K562 (cell line): ENCODE data around the gene CCR9. TPM values are rescaled to one million over a fixed set of nuclear protein-coding genes. Genes with fewer than 3 reads are reported as not detected.

Source experiments
- HBP1 ChIP-seq: fragments of 450-650 bp; formaldehyde crosslinking; IDR thresholded peaks from 2 replicates; pipeline ENCODE4 v1.4.0; 2022; ENCODE audit warnings: missing genetic modification characterization
- MITF ChIP-seq: IDR thresholded peaks from 2 replicates; pipeline ENCODE4 v1.6.1; 2014; ENCODE audit warnings: antibody characterized with exemption
- NONO ChIP-seq, 2 experiments: fragments of 200-400 bp in 1 of 2; fragments of 450-650 bp in 1 of 2; formaldehyde crosslinking in 1 of 2; IDR thresholded peaks; 2 replicates each; pipeline ENCODE4 v1.6.1; 2017; ENCODE audit warnings: low read depth in 2 of 2, mild to moderate bottlenecking in 2 of 2, moderate library complexity in 2 of 2, low read length in 1 of 2
- NRF1 ChIP-seq, 2 experiments: fragments of 450-650 bp; IDR thresholded peaks in 1 of 2; conservative IDR thresholded peaks in 1 of 2; 2 replicates each; pipeline ENCODE4 v1.6.1; 2014; ENCODE audit warnings: mild to moderate bottlenecking in 2 of 2
- RBM25 ChIP-seq: fragments of 200-400 bp; formaldehyde crosslinking; IDR thresholded peaks from 2 replicates; pipeline ENCODE4 v1.6.1; 2018; ENCODE audit warnings: low read length, low read depth, moderate library complexity; ENCODE audit not compliant: severe bottlenecking
- SMAD2 ChIP-seq: fragments of 150-350 bp; IDR thresholded peaks from 2 replicates; pipeline ENCODE4 v1.6.1; 2014; ENCODE audit warnings: low read depth, mild to moderate bottlenecking, low read length
- TFE3 ChIP-seq: fragments of 450-650 bp; formaldehyde crosslinking; IDR thresholded peaks from 2 replicates; pipeline ENCODE4 v1.4.0; 2020; ENCODE audit warnings: mild to moderate bottlenecking, mixed read lengths
- XRCC4 ChIP-seq: IDR thresholded peaks from one replicate; pipeline ENCODE4 v1.6.1; 2011; ENCODE audit not compliant: insufficient read depth, insufficient read length; ENCODE audit errors: extremely low read depth
- ZBTB40 ChIP-seq, 2 experiments: fragments of 450-650 bp in 1 of 2; sonication (generic) in 1 of 2; formaldehyde crosslinking in 1 of 2; IDR thresholded peaks; 2 replicates each; pipeline versions ENCODE4 v1.7.1 to v1.9.0; 2016 to 2022; ENCODE audit warnings: inconsistent platforms in 1 of 2, mild to moderate bottlenecking in 1 of 2, missing genetic modification reagents in 1 of 2
- ZNF280B ChIP-seq: fragments of 250-450 bp; sonication (Bioruptor Pico); IDR thresholded peaks from 2 replicates; pipeline ENCODE4 v1.5.1; 2021; ENCODE audit warnings: mild to moderate bottlenecking
- polyA plus RNA-seq, 8 experiments: library from polyadenylated mRNA; depleted of rRNA in 4 of 8; stranded (reverse) in 5 of 8; unstranded in 3 of 8; fragments of >200 nt; fragmentation: Nextera tagmentation in 2 of 8; fragmentation: Illumina TruSeq in 1 of 8; extraction: Ambion mirVana in 2 of 8; extraction: Trizol in 1 of 8; gene quantifications; 2 replicates each; pipeline versions ENCODE4 v1.2.1 to v1.2.3, GENCODE V29; 2011 to 2014; ENCODE audit warnings: inconsistent platforms in 1 of 8, missing spikeins in 1 of 8
- total RNA-seq, 7 experiments: library from RNA; depleted of rRNA in 6 of 7; stranded (reverse); fragments of >200 nt in 6 of 7; fragmentation: Illumina TruSeq in 2 of 7; extraction: Trizol in 2 of 7; gene quantifications; 2 replicates each; pipeline versions ENCODE4 v1.2.1 to v1.2.3, GENCODE V29; 2011 to 2021; ENCODE audit warnings: low replicate concordance in 1 of 7

Gene CCR9
- total and polyA plus RNA-seq, 9 of the 15 experiments (the other 6 are each of a cell fraction or from before 2014, with no cell fraction given) = not detected

- TF ChIP-seq ZBTB40 (IDR thresholded peaks at IDR 0.05) = peak; percentile 97
- no peak for TF ChIP-seq ZBTB40 (CRISPR knock-in tag; IDR thresholded peaks at IDR 0.05)
- no peak for TF ChIP-seq XRCC4
- peak; percentile 66 for TF ChIP-seq RBM25
- TF ChIP-seq NRF1 (conservative IDR thresholded peaks at IDR 0.05 in 1 of 2, IDR thresholded peaks at IDR 0.05 in 1 of 2) = peak; percentile 86 to 89
- no peak for TF ChIP-seq SMAD2
- no peak for TF ChIP-seq ZNF280B (CRISPR knock-in tag)
- no peak for TF ChIP-seq HBP1
- peak; percentile 60; the same call in 1 of the 2 replicates for TF ChIP-seq MITF
- TF ChIP-seq TFE3 (CRISPR knock-in tag) = no peak; the same call in 1 of the 2 replicates
- TF ChIP-seq NONO (IDR thresholded peaks at IDR 0.05; ENCODE audit: low read depth in 2 of 2, low read length in 1 of 2) = peak in 1 of 2 experiments; percentile 14; a peak in 1 of 4 replicates
Observed at GRCh38 chr3:45841757-45842491, 44.4 kb upstream of the CCR9 start, which contains the start of gene LZTFL1 (continued).
